K562 (cell line): ENCODE results near the gene GSTA5. TPM values are rescaled to one million over a fixed set of nuclear protein-coding genes. Genes with fewer than 3 reads are reported as not detected.

Source experiments
- ATAC-seq: fragments of 200-7000 bp; cut with Tn5 transposase; 3 replicates; pipeline ENCODE4 v1.9.1; 2020; ENCODE audit warnings: moderate library complexity
- BruUV-seq: library from RNA; stranded (reverse); fragments of 400-500 nt; replicated peaks from 2 replicates; lab custom pipeline; 2021; lab: Mats Ljungman, UMichigan
- CTCF ChIA-PET: fragments of 300-600 bp; formaldehyde crosslinking; extraction: SDS; loops from one replicate; lab custom pipeline; 2021; ENCODE audit warnings: low intra/inter-chr PET ratio; lab: Yijun Ruan, JAX
- POLR2A ChIA-PET: fragments of 300-600, 350-650 bp; sonication (Branson Sonifier 250); formaldehyde crosslinking; extraction: SDS; loops from one replicate; lab custom pipeline; 2021; ENCODE audit warnings: antibody characterized with exemption, inconsistent platforms; lab: Yijun Ruan, JAX
- DNase-seq, 4 experiments: peaks; one replicate each; pipeline versions ENCODE4 v3.0.0 to v3.0.0-alpha.2; 2011 to 2018; ENCODE audit warnings: low spot score in 3 of 4, mixed read lengths in 3 of 4; ENCODE audit errors: extremely low read depth in 1 of 4
- FAIRE-seq: peaks from 2 replicates; lab custom pipeline; 2011; peaks lifted over from hg19 to GRCh38; lab: Jason Lieb, UNC
- H2AFZ ChIP-seq: 2 replicates; pipeline ENCODE4 v1.6.0; 2011; ENCODE audit warnings: low read depth, low read length, control low read depth, inconsistent platforms
- H3K27ac ChIP-seq: fragments of 200-600 bp; 3 replicates; pipeline ENCODE4 v1.8.0; 2011; ENCODE audit warnings: low read depth, mild to moderate bottlenecking, control low read depth, inconsistent platforms, low read length, moderate library complexity, mixed read lengths; ENCODE audit errors: extremely low read depth
- H3K27me3 ChIP-seq, 2 experiments: fragments of 300-600 bp in 1 of 2; 2 replicates in 1 of 2; 3 replicates in 1 of 2; pipeline versions ENCODE4 v1.6.0 to v1.8.0; 2011; ENCODE audit warnings: inconsistent platforms in 2 of 2, low read length in 2 of 2, mild to moderate bottlenecking in 1 of 2, mixed read lengths in 1 of 2, moderate library complexity in 1 of 2; ENCODE audit not compliant: control insufficient read depth in 2 of 2, insufficient read depth in 2 of 2
- H3K36me3 ChIP-seq: fragments of 300-600 bp; 3 replicates; pipeline ENCODE4 v1.8.0; 2011; ENCODE audit warnings: mild to moderate bottlenecking, low read length, inconsistent platforms; ENCODE audit not compliant: control insufficient read depth, insufficient read depth
- H3K4me1 ChIP-seq, 2 experiments: fragments of 200-600 bp in 1 of 2; replicated peaks in 1 of 2; 2 replicates in 1 of 2; 3 replicates in 1 of 2; pipeline versions ENCODE4 v1.5.1 to v1.8.0; 2011; ENCODE audit warnings: inconsistent platforms in 2 of 2, low read length in 2 of 2, mild to moderate bottlenecking in 1 of 2, mixed read lengths in 1 of 2, moderate library complexity in 1 of 2; ENCODE audit not compliant: control insufficient read depth in 2 of 2, insufficient read depth in 2 of 2
- H3K4me2 ChIP-seq: 2 replicates; pipeline ENCODE4 v1.6.1; 2011; ENCODE audit warnings: low read length, control low read depth, inconsistent platforms, mixed read lengths; ENCODE audit not compliant: insufficient read depth
- H3K4me3 ChIP-seq: fragments of 200-600 bp; sonication (generic), shearing (Covaris generic); 2 replicates; pipeline ENCODE4 v1.5.1; 2016; ENCODE audit warnings: control low read depth, inconsistent platforms
- H3K79me2 ChIP-seq: fragments of 200-600 bp; 3 replicates; pipeline ENCODE4 v1.8.0; 2011; ENCODE audit warnings: low read length, inconsistent platforms; ENCODE audit not compliant: control insufficient read depth, insufficient read depth
- H3K9ac ChIP-seq, 2 experiments: 2 replicates each; pipeline versions ENCODE4 v1.6.0 to v1.6.1; 2011; ENCODE audit warnings: low read depth in 2 of 2, low read length in 2 of 2, control low read depth in 1 of 2, inconsistent platforms in 1 of 2, mild to moderate bottlenecking in 1 of 2, mixed read lengths in 1 of 2; ENCODE audit not compliant: insufficient read depth in 1 of 2
- H3K9me1 ChIP-seq: one replicate; pipeline ENCODE4 v1.6.0; 2011; ENCODE audit warnings: inconsistent platforms, mild to moderate bottlenecking, low read length, moderate library complexity; ENCODE audit not compliant: control insufficient read depth, insufficient read depth
- H3K9me3 ChIP-seq: replicated peaks from 2 replicates; pipeline ENCODE4 v1.5.1; 2011; ENCODE audit warnings: low read depth, low read length, inconsistent platforms; ENCODE audit not compliant: control insufficient read depth, insufficient read depth
- H4K20me1 ChIP-seq: replicated peaks from 2 replicates; pipeline ENCODE4 v1.6.1; 2011; ENCODE audit warnings: low read length, inconsistent platforms, mixed read lengths; ENCODE audit not compliant: control insufficient read depth, insufficient read depth
- ARID1B ChIP-seq: fragments of 450-650 bp; IDR thresholded peaks from 2 replicates; pipeline ENCODE4 v1.6.1; 2016; ENCODE audit warnings: antibody characterized with exemption, mild to moderate bottlenecking, inconsistent platforms
- CHD4 ChIP-seq: fragments of 200-600 bp; sonication (generic); IDR thresholded peaks from 3 replicates; pipeline ENCODE4 v1.6.1; 2012; ENCODE audit warnings: low read depth, mild to moderate bottlenecking, mixed read lengths, low read length, inconsistent platforms; ENCODE audit not compliant: insufficient read depth, insufficient replicate concordance, poor library complexity, severe bottlenecking
- CLOCK ChIP-seq: fragments of 250-450 bp; sonication (Bioruptor Pico); IDR thresholded peaks from 2 replicates; pipeline ENCODE4 v1.4.0; 2020; ENCODE audit warnings: mild to moderate bottlenecking, moderate library complexity, borderline replicate concordance
- DEAF1 ChIP-seq: fragments of 450-650 bp; formaldehyde crosslinking; IDR thresholded peaks from 2 replicates; pipeline ENCODE4 v1.4.0; 2020; ENCODE audit warnings: mild to moderate bottlenecking, moderate library complexity
- ELF2 ChIP-seq: fragments of 250-450 bp; sonication (Bioruptor Pico); IDR thresholded peaks from 2 replicates; pipeline ENCODE4 v1.5.0; 2021; ENCODE audit warnings: mild to moderate bottlenecking
- IRF9 ChIP-seq: fragments of 450-650 bp; IDR thresholded peaks from 2 replicates; pipeline ENCODE4 v1.6.1; 2016; ENCODE audit warnings: missing biosample characterization, missing genetic modification characterization
- NBN ChIP-seq: fragments of 450-650 bp; IDR thresholded peaks from 2 replicates; pipeline ENCODE4 v1.6.1; 2016; ENCODE audit warnings: low read depth, mild to moderate bottlenecking
- POLR2B ChIP-seq: fragments of 450-650 bp; IDR thresholded peaks from 2 replicates; pipeline ENCODE4 v1.6.1; 2018; ENCODE audit warnings: low read depth; ENCODE audit not compliant: partially characterized antibody
- RBM17 ChIP-seq: fragments of 200-400 bp; formaldehyde crosslinking; IDR thresholded peaks from 2 replicates; pipeline ENCODE4 v1.6.1; 2017; ENCODE audit warnings: low read depth, mild to moderate bottlenecking, low read length, borderline replicate concordance
- SAP30 ChIP-seq: fragments of 200-600 bp; sonication (generic); IDR thresholded peaks from 2 replicates; pipeline ENCODE4 v1.6.1; 2012; ENCODE audit warnings: borderline replicate concordance, low read depth, mild to moderate bottlenecking, moderate library complexity, low read length, control low read depth, inconsistent platforms; ENCODE audit not compliant: insufficient read depth, poor library complexity, severe bottlenecking
- SIN3B ChIP-seq: fragments of 450-650 bp; IDR thresholded peaks from 2 replicates; pipeline ENCODE4 v1.6.1; 2017; ENCODE audit warnings: low read depth, mild to moderate bottlenecking, moderate library complexity
- SIX5 ChIP-seq, 2 experiments: IDR thresholded peaks; 2 replicates each; pipeline ENCODE4 v1.6.1; 2011; ENCODE audit warnings: low read length in 2 of 2, borderline replicate concordance in 1 of 2, low read depth in 1 of 2, mild to moderate bottlenecking in 1 of 2, moderate library complexity in 1 of 2; ENCODE audit not compliant: insufficient read depth in 1 of 2
- SOX6 ChIP-seq: fragments of 450-650 bp; IDR thresholded peaks from 2 replicates; pipeline ENCODE4 v1.6.1; 2014; ENCODE audit warnings: mild to moderate bottlenecking
- ZFX ChIP-seq: sonication (generic); formaldehyde crosslinking; IDR thresholded peaks from 2 replicates; pipeline ENCODE4 v1.8.0; 2022; ENCODE audit warnings: mild to moderate bottlenecking, missing genetic modification reagents, moderate library complexity
- ZNF79 ChIP-seq: fragments of 250-450 bp; sonication (Bioruptor Pico); IDR thresholded peaks from 2 replicates; pipeline ENCODE4 v1.4.0; 2020; ENCODE audit warnings: low read depth, mild to moderate bottlenecking, moderate library complexity
- WGBS: fragments of 100-300 bp; shearing (Covaris generic); methylation state at CpG from one replicate; pipeline ENCODE4 v1.1.6; 2016; ENCODE audit warnings: low coverage, mixed read lengths; ENCODE audit not compliant: insufficient coverage; ENCODE audit errors: missing lambda C conversion rate; 5-methylcytosine and 5-hydroxymethylcytosine counted together
- in situ Hi-C: fragments of 300-500 bp; cut with MboI; formaldehyde crosslinking; loops from 4 replicates; pipeline ENCODE4 v1.15.0; 2018; ENCODE audit warnings: inconsistent platforms, mixed read lengths
- intact Hi-C: fragments of 100-400 bp; cut with micrococcal nuclease; formaldehyde crosslinking; loops from 2 replicates; pipeline ENCODE4 v1.14.2; 2022
- polyA plus RNA-seq, 8 experiments: library from polyadenylated mRNA; depleted of rRNA in 4 of 8; stranded (reverse) in 5 of 8; unstranded in 3 of 8; fragments of >200 nt; fragmentation: Nextera tagmentation in 2 of 8; fragmentation: Illumina TruSeq in 1 of 8; extraction: Ambion mirVana in 2 of 8; extraction: Trizol in 1 of 8; gene quantifications; 2 replicates each; pipeline versions ENCODE4 v1.2.1 to v1.2.3, GENCODE V29; 2011 to 2014; ENCODE audit warnings: inconsistent platforms in 1 of 8, missing spikeins in 1 of 8
- total RNA-seq, 7 experiments: library from RNA; depleted of rRNA in 6 of 7; stranded (reverse); fragments of >200 nt in 6 of 7; fragmentation: Illumina TruSeq in 2 of 7; extraction: Trizol in 2 of 7; gene quantifications; 2 replicates each; pipeline versions ENCODE4 v1.2.1 to v1.2.3, GENCODE V29; 2011 to 2021; ENCODE audit warnings: low replicate concordance in 1 of 7

Gene GSTA5
- total and polyA plus RNA-seq, 9 of the 15 experiments (the other 6 are each of a cell fraction or from before 2014, with no cell fraction given) = not detected

- H3K79me2 ChIP-seq = no peaks in the 10 kb centered on the region
- TF ChIP-seq ELF2 (no peak), DEAF1 (peak; percentile 23; the same call in 1 of the 2 replicates), SIX5 (IDR thresholded peaks at IDR 0.05; ENCODE audit: borderline replicate concordance in 1 of 2, insufficient read depth in 1 of 2, low read depth in 1 of 2, low read length in 2 of 2) (no peak), ZFX (CRISPR knock-in tag) (no peak), SAP30 (no peak), ARID1B (no peak), SIN3B (no peak), RBM17 (no peak), POLR2B (no peak), SOX6 (no peak), CHD4 (no peak), CLOCK (CRISPR knock-in tag) (no peak), NBN (no peak), IRF9 (tag) (no peak), ZNF79 (CRISPR knock-in tag) (no peak)
Observed at GRCh38 chr6:52881996-52882841, 41.6 kb upstream of the GSTA5 start.

More at GRCh38 chr6:52881996-52882841, 41.6 kb upstream of the GSTA5 start:
- Histone ChIP-seq H2AFZ (peak overlapping the region; percentile 99), H3K4me1 (no peaks in the 10 kb centered on the region), H3K4me3 (peak overlapping the region; percentile 41), H3K36me3 (no peaks in the 10 kb centered on the region), H3K9me1 (no peaks in the 10 kb centered on the region), H3K4me2 (peak overlapping the region; percentile 96), H3K9me3 (no peaks in the 10 kb centered on the region), H4K20me1 (no peaks in the 10 kb centered on the region), H3K27me3 (peaks cover 4 to 5% of the 10 kb centered on the region in 2 experiments; a peak in 2 of 5 replicates), H3K27ac (no peak overlapping the region; the same call in 2 of the 3 replicates), H3K9ac (peak overlapping the region; percentile 66 to 84)
- FAIRE-seq (peak; percentile 98), DNase-seq (peak; percentile 76 to 81 (median 78)), ATAC-seq (peak; percentile 100)
- ChIA-PET CTCF (interaction anchor here (0.6 kb wide), 1 partner anchor 116 kb away, joined by 3 read pairs; no protein-coding TSS in a partner anchor), POLR2A (interaction anchor here (0.6 kb wide), 1 partner anchor 173 kb away, joined by 5 read pairs; no protein-coding TSS in a partner anchor)
- WGBS = 1% methylated on average over 15 of the region's 18 CpGs
- no TSS peak for BruUV-seq
- in situ Hi-C loops (no loop called here), intact Hi-C loops (loop anchor here (5.0 kb wide), 1 partner anchor 115 kb away; the partner anchor contains the start of gene GSTA4)
